Tibial nerve (tissue), 4 donors: ENCODE measurements around the gene COL4A2.

Source experiments
- CTCF ChIP-seq, 5 experiments: fragments of 200-600 bp in 3 of 5; fragments of 450-650 bp in 2 of 5; sonication (generic) in 3 of 5; IDR thresholded peaks; one replicate each; pipeline ENCODE4 v1.5.1; 2016 to 2019; ENCODE audit warnings: antibody characterized with exemption in 5 of 5, mild to moderate bottlenecking in 3 of 5, moderate library complexity in 2 of 5
- EP300 ChIP-seq, 2 donors: sonication (generic); formaldehyde crosslinking; IDR thresholded peaks; one replicate each; pipeline ENCODE4 v1.6.1; 2017; ENCODE audit warnings: antibody characterized with exemption in 2 of 2, mild to moderate bottlenecking in 1 of 2
- POLR2A ChIP-seq, 2 donors: fragments of 450-650 bp; IDR thresholded peaks; one replicate each; pipeline ENCODE4 v1.6.1; 2017; ENCODE audit warnings: antibody characterized with exemption in 2 of 2, mild to moderate bottlenecking in 2 of 2, moderate library complexity in 2 of 2

- TF ChIP-seq EP300 (IDR thresholded peaks at IDR 0.05) = no peak
- no peak for TF ChIP-seq POLR2A (IDR thresholded peaks at IDR 0.05)
- TF ChIP-seq CTCF (IDR thresholded peaks at IDR 0.05) = no peak
Observed at GRCh38 chr13:110323172-110323891, 16.2 kb downstream of the COL4A2 start.
